ENCODE measurements around the gene CHURC1. TPM values are rescaled to one million over a fixed set of nuclear protein-coding genes. Genes with fewer than 3 reads are reported as not detected.
"Not testable (repeated sequence)": the region's sequence is repeated elsewhere in the genome, so short reads cannot be mapped to it uniquely, and the experiment has no call there.

The CHURC1 gene
- total RNA-seq, 2 donors from 2014 or later, result 70.9 to 102 TPM

DNA sequence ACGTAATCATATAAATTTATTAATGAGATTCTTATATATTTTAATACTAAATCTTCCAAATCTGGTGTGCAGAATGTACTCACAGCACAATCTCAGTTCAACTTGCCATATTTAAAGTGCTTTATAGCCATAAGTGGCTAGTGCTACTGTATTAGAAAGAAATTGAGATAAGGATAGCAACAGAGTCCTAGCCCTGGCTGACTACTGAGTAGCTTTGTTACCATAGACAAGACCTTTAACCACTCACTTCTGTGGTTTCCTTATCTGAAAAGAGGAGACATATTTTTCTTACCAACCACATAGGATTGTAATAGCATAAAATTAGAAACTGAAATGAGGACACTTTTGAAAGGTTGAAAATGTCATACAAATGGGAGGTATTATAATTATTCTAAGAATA, 2.0 kb upstream of the CHURC1 start:
- TF ChIP-seq CTCF (IDR thresholded peaks at IDR 0.05), result no peak
- Histone ChIP-seq H3K27me3 (no peaks in the 10 kb centered on the region), H3K36me3 (no peaks in the 10 kb centered on the region), H3K4me1 (peaks cover 0 to 20% of the 10 kb centered on the region in 2 donors), H3K4me3 (no peak overlapping the region), H3K9me3 (no peaks in the 10 kb centered on the region), H3K27ac (no peak overlapping the region)
- DNase-seq (ENCODE audit: low spot score), result no peak

DNA sequence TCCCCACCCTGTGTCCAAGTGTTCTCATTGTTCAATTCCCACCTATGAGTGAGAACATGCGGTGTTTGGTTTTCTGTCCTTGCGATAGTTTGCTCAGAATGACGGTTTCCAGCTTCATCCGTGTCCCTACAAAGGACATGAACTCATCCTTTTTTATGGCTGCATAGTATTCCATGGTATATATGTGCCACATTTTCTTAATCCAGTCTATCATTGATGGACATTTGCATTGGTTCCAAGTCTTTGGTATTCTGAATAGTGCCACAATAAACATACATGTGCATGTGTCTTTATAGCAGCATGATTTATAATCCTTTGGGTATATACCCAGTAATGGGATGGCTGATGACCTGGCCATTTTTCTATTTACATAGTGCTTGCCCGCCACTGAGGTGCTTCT, 778 bp upstream of the CHURC1 start:
- H3K9me3 ChIP-seq; H3K27me3 ChIP-seq; DNase-seq (ENCODE audit: low spot score); H3K36me3 ChIP-seq: not testable (repeated sequence)
- Histone ChIP-seq H3K4me1 (peaks cover 0 to 28% of the 10 kb centered on the region in 2 donors), H3K4me3 (peak overlapping the region in 1 of 2 donors; percentile 94), H3K27ac (peak overlapping the region; percentile 95 to 97)

GRCh38 chr14:64915029-64915424, 772 bp downstream of the CHURC1 start:
- Histone ChIP-seq H3K27me3 (no peaks in the 10 kb centered on the region), H3K9me3 (no peaks in the 10 kb centered on the region), H3K4me1 (peaks cover 0 to 40% of the 10 kb centered on the region in 2 donors), H3K36me3 (no peaks in the 10 kb centered on the region), H3K4me3 (peak overlapping the region; percentile 94 to 96), H3K27ac (peak overlapping the region; percentile 95 to 97)
- DNase-seq (ENCODE audit: low spot score), result no peak
- no peak for TF ChIP-seq CTCF (IDR thresholded peaks at IDR 0.05)

DNA sequence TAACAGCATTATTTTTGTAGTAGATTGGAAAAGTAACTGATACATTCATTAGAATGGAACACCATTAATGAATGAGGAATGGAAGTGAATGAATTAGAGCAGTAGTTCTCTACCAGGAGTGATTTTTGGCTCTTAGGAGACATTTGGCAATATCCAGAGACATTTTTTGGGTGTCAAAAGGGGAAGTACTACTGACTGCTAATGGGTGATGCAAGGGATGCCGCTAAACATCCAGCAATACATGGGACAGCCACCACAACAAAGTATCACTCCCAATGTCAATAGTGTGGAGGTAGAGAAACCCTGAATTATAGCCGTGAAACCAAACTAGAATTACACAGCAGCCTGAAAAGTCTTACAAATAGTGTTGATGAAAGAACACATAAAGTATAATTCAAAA, 1.5 kb downstream of the CHURC1 start:
- no peak for TF ChIP-seq CTCF (IDR thresholded peaks at IDR 0.05)
- H3K27ac ChIP-seq, result no peak overlapping the region
- H3K9me3 ChIP-seq, result no peaks in the 10 kb centered on the region
- H3K4me1 ChIP-seq, result peaks cover 0 to 40% of the 10 kb centered on the region in 2 donors
- no peak for DNase-seq (ENCODE audit: low spot score)
- no peaks in the 10 kb centered on the region for H3K36me3 ChIP-seq
- H3K4me3 ChIP-seq, result no peak overlapping the region
- H3K27me3 ChIP-seq, result no peaks in the 10 kb centered on the region

DNA sequence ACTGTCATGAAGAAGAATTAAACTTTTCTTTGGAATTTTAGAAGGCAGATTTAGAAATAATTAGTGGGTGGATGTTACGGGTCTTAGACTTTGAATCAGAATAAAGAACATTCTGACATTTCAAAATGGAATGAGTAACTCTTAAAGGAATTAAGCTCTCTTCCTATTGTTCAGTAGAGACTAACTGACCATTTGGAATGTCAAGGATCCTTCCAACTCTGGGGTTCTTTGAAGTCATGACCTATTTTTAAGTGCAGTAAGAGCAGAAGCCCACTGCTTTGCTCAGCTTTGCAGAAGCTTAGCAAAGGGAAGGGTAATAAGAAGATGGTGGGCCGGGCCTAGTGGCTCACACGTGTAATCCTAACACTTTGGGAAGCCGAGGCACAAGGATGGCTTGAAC, 4.0 kb downstream of the CHURC1 start:
- Histone ChIP-seq H3K4me1 (peaks cover 0 to 40% of the 10 kb centered on the region in 2 donors), H3K9me3 (no peaks in the 10 kb centered on the region), H3K27me3 (no peaks in the 10 kb centered on the region), H3K27ac (peak overlapping the region in 1 of 2 donors; percentile 27), H3K36me3 (no peaks in the 10 kb centered on the region), H3K4me3 (no peak overlapping the region)
- DNase-seq (ENCODE audit: low spot score), result no peak
- no peak for TF ChIP-seq CTCF (IDR thresholded peaks at IDR 0.05)

DNA sequence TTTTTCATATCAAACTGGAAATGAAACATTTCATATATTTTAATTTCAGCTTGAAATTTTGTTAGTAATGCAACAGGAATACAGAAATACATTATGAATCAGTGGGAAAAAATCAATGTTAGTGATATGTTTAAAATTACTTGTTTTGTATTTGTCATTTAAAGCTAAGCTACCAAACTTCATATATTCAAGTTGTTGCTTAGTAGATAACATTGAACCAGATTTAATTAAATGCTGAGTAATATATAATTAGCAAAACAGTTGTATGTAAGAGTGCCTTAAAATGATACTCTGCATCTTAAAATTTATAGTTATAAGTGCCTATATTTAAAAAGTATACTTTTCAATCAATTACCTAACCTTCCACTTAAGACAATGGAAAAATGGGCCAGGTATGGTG, 5.0 kb downstream of the CHURC1 start:
- H3K4me3 ChIP-seq, result no peak overlapping the region
- H3K9me3 ChIP-seq, result no peaks in the 10 kb centered on the region
- H3K27ac ChIP-seq, result peak overlapping the region in 1 of 2 donors; percentile 29
- H3K36me3 ChIP-seq, result peaks cover 2% of the 10 kb centered on the region
- no peak for DNase-seq (ENCODE audit: low spot score)
- TF ChIP-seq CTCF (IDR thresholded peaks at IDR 0.05), result no peak
- no peaks in the 10 kb centered on the region for H3K27me3 ChIP-seq
- H3K4me1 ChIP-seq, result peaks cover 0 to 40% of the 10 kb centered on the region in 2 donors
